GM13976 (cell line): Measurements from ENCODE around the gene PIAS1.

Experiments used
- DNase-seq: peaks from one replicate; pipeline ENCODE4 v3.0.0; 2012; ENCODE audit warnings: low spot score
- CTCF ChIP-seq: IDR thresholded peaks from 2 replicates; pipeline ENCODE4 v1.5.1; 2012; ENCODE audit warnings: borderline replicate concordance, mild to moderate bottlenecking; ENCODE audit not compliant: insufficient read depth; ENCODE audit errors: extremely low read depth, missing control alignments, control extremely low read depth
- in situ Hi-C: fragments of 300-500 bp; cut with MboI; formaldehyde crosslinking; loops from one replicate; pipeline ENCODE4 v1.12.0; 2022; ENCODE audit warnings: low sequenced_read_pairs, mixed read lengths, inconsistent platforms; ENCODE audit not compliant: unreplicated experiment

The PIAS1 gene

GRCh38 chr15:68018797-68019444, 35.2 kb upstream of the PIAS1 start:
- no peak for TF ChIP-seq CTCF
- in situ Hi-C loops: no loop called here
- no peak for DNase-seq

GRCh38 chr15:68019814-68020525, 34.1 kb upstream of the PIAS1 start:
- in situ Hi-C loops: no loop called here
- no peak for DNase-seq
- TF ChIP-seq CTCF: no peak

- in situ Hi-C loops: no loop called here
- TF ChIP-seq CTCF: no peak
- no peak for DNase-seq
Observed at GRCh38 chr15:68020685-68021084, 33.4 kb upstream of the PIAS1 start.

- in situ Hi-C loops: no loop called here
Observed at GRCh38 chr15:68022061-68022460, 32.1 kb upstream of the PIAS1 start.

GRCh38 chr15:68023307-68024101, 30.6 kb upstream of the PIAS1 start:
- no peak for DNase-seq
- in situ Hi-C loops: no loop called here
- no peak for TF ChIP-seq CTCF

More at GRCh38 chr15:68022061-68022460, 32.1 kb upstream of the PIAS1 start:
- no peak for DNase-seq
- TF ChIP-seq CTCF: no peak

GRCh38 chr15:68025835-68026424, 28.2 kb upstream of the PIAS1 start:
- in situ Hi-C loops: no loop called here
- no peak for TF ChIP-seq CTCF
- DNase-seq: no peak
